Measurements from ENCODE around the gene TTC33.

TTC33 gene

GRCh38 chr5:40780858-40781257 is 25.1 kb upstream of the TTC33 start:
- H3K27ac ChIP-seq: no peak overlapping the region
- DNase-seq (ENCODE audit: low read depth, low spot score): no peak

GRCh38 chr5:40780199-40780598 is 24.4 kb upstream of the TTC33 start:
- DNase-seq (ENCODE audit: low read depth, low spot score): no peak

GRCh38 chr5:40779561-40779960 is 23.8 kb upstream of the TTC33 start:
- DNase-seq (ENCODE audit: low read depth, low spot score): no peak
- no peak overlapping the region for H3K27ac ChIP-seq

More at GRCh38 chr5:40780199-40780598, 24.4 kb upstream of the TTC33 start:
- H3K27ac ChIP-seq: no peak overlapping the region

GRCh38 chr5:40778133-40778532 is 22.4 kb upstream of the TTC33 start:
- no peak overlapping the region for H3K27ac ChIP-seq
- DNase-seq (ENCODE audit: low read depth, low spot score): no peak

GRCh38 chr5:40776658-40776977 is 20.9 kb upstream of the TTC33 start:
- H3K27ac ChIP-seq: no peak overlapping the region
- DNase-seq (ENCODE audit: low read depth, low spot score): no peak

- no peak overlapping the region for H3K27ac ChIP-seq
- DNase-seq (ENCODE audit: low read depth, low spot score): no peak
Measured at GRCh38 chr5:40775846-40776657, 20.3 kb upstream of the TTC33 start.

- no peak for DNase-seq (ENCODE audit: low read depth, low spot score)
- H3K27ac ChIP-seq: no peak overlapping the region
Measured at GRCh38 chr5:40775085-40775845, 19.5 kb upstream of the TTC33 start.

GRCh38 chr5:40774623-40775022 is 18.9 kb upstream of the TTC33 start:
- no peak for DNase-seq (ENCODE audit: low read depth, low spot score)
- no peak overlapping the region for H3K27ac ChIP-seq

- no peak for DNase-seq (ENCODE audit: low read depth, low spot score)
- H3K27ac ChIP-seq: no peak overlapping the region
Measured at GRCh38 chr5:40770764-40771163, 15.0 kb upstream of the TTC33 start.

GRCh38 chr5:40762705-40763104 is 6.9 kb upstream of the TTC33 start:
- no peak overlapping the region for H3K27ac ChIP-seq
- no peak for DNase-seq (ENCODE audit: low read depth, low spot score)

GRCh38 chr5:40757400-40757799 is 1.6 kb upstream of the TTC33 start:
- no peak overlapping the region for H3K27ac ChIP-seq
- no peak for DNase-seq (ENCODE audit: low read depth, low spot score)

GRCh38 chr5:40755093-40755406 is 711 bp downstream of the TTC33 start:
- H3K27ac ChIP-seq: peak overlapping the region; percentile 65
- peak; percentile 34 for DNase-seq (ENCODE audit: low read depth, low spot score)

GRCh38 chr5:40754381-40755092 is 1.2 kb downstream of the TTC33 start:
- no peak for DNase-seq (ENCODE audit: low read depth, low spot score)
- peak overlapping the region; percentile 65 for H3K27ac ChIP-seq

GRCh38 chr5:40746703-40747102 is 9.1 kb downstream of the TTC33 start:
- DNase-seq (ENCODE audit: low read depth, low spot score): no peak

GRCh38 chr5:40743771-40744170 is 12.0 kb downstream of the TTC33 start:
- no peak overlapping the region for H3K27ac ChIP-seq
- no peak for DNase-seq (ENCODE audit: low read depth, low spot score)

More at GRCh38 chr5:40746703-40747102, 9.1 kb downstream of the TTC33 start:
- H3K27ac ChIP-seq: no peak overlapping the region

GRCh38 chr5:40738502-40738901 is 17.3 kb downstream of the TTC33 start:
- no peak overlapping the region for H3K27ac ChIP-seq
- DNase-seq (ENCODE audit: low read depth, low spot score): no peak

- no peak for DNase-seq (ENCODE audit: low read depth, low spot score)
- no peak overlapping the region for H3K27ac ChIP-seq
Measured at GRCh38 chr5:40736103-40736875, 19.5 kb downstream of the TTC33 start.

- no peak overlapping the region for H3K27ac ChIP-seq
- DNase-seq (ENCODE audit: low read depth, low spot score): no peak
Measured at GRCh38 chr5:40735609-40736008, 20.2 kb downstream of the TTC33 start.

GRCh38 chr5:40734986-40735385 is 20.8 kb downstream of the TTC33 start:
- DNase-seq (ENCODE audit: low read depth, low spot score): no peak
- no peak overlapping the region for H3K27ac ChIP-seq

GRCh38 chr5:40733879-40734563 is 21.7 kb downstream of the TTC33 start:
- H3K27ac ChIP-seq: no peak overlapping the region

More at GRCh38 chr5:40733879-40734563, 21.7 kb downstream of the TTC33 start:
- no peak for DNase-seq (ENCODE audit: low read depth, low spot score)
